ENCODE data around the gene CSE1L.
"Not testable (repeated sequence)": the region's sequence is repeated elsewhere in the genome, so short reads cannot be mapped to it uniquely, and the experiment has no call there.

Gene CSE1L

GRCh38 chr20:49103019-49103418 is 56.9 kb downstream of the CSE1L start:
- Histone ChIP-seq H3K4me1 (ENCODE audit: control insufficient read depth, insufficient read depth, low read length) (no peaks in the 10 kb centered on the region), H3K27ac (ENCODE audit: low read length) (no peak overlapping the region), H3K9me3 (ENCODE audit: control insufficient read depth, insufficient read depth, low read length) (no peaks in the 10 kb centered on the region), H3K4me3 (ENCODE audit: low read length) (no peak overlapping the region), H3K27me3 (ENCODE audit: control insufficient read depth, insufficient read depth, low read length) (no peaks in the 10 kb centered on the region), H3K36me3 (ENCODE audit: control insufficient read depth, insufficient read depth, low read length) (peaks cover 23% of the 10 kb centered on the region; the same call in 1 of the 2 replicates)
- no CpG with 5 or more reads among the region's 4 CpGs for WGBS (ENCODE audit: insufficient coverage, insufficient read length)
- DNase-seq (ENCODE audit: low read depth, low spot score), result no peak

GRCh38 chr20:49103647-49104364 is 57.7 kb downstream of the CSE1L start:
- H3K4me3 ChIP-seq (ENCODE audit: low read length), result no peak overlapping the region
- peaks cover 22% of the 10 kb centered on the region; the same call in 1 of the 2 replicates for H3K36me3 ChIP-seq (ENCODE audit: control insufficient read depth, insufficient read depth, low read length)
- H3K4me1 ChIP-seq (ENCODE audit: control insufficient read depth, insufficient read depth, low read length), result no peaks in the 10 kb centered on the region
- DNase-seq (ENCODE audit: low read depth, low spot score), result no peak
- no CpG with 5 or more reads among the region's 7 CpGs for WGBS (ENCODE audit: insufficient coverage, insufficient read length)
- H3K27ac ChIP-seq (ENCODE audit: low read length), result no peak overlapping the region
- H3K9me3 ChIP-seq (ENCODE audit: control insufficient read depth, insufficient read depth, low read length), result no peaks in the 10 kb centered on the region
- no peaks in the 10 kb centered on the region for H3K27me3 ChIP-seq (ENCODE audit: control insufficient read depth, insufficient read depth, low read length)

GRCh38 chr20:49104365-49104648 is 58.2 kb downstream of the CSE1L start:
- WGBS (ENCODE audit: insufficient coverage, insufficient read length), result no CpG with 5 or more reads among the region's 3 CpGs
- no peak for DNase-seq (ENCODE audit: low read depth, low spot score)
- Histone ChIP-seq H3K9me3 (ENCODE audit: control insufficient read depth, insufficient read depth, low read length) (no peaks in the 10 kb centered on the region), H3K36me3 (ENCODE audit: control insufficient read depth, insufficient read depth, low read length) (peaks cover 18% of the 10 kb centered on the region; the same call in 1 of the 2 replicates), H3K27ac (ENCODE audit: low read length) (no peak overlapping the region), H3K4me1 (ENCODE audit: control insufficient read depth, insufficient read depth, low read length) (no peaks in the 10 kb centered on the region), H3K4me3 (ENCODE audit: low read length) (no peak overlapping the region), H3K27me3 (ENCODE audit: control insufficient read depth, insufficient read depth, low read length) (no peaks in the 10 kb centered on the region)

- peaks cover 18% of the 10 kb centered on the region; the same call in 1 of the 2 replicates for H3K36me3 ChIP-seq (ENCODE audit: control insufficient read depth, insufficient read depth, low read length)
- not testable (repeated sequence) for H3K4me1 ChIP-seq (ENCODE audit: control insufficient read depth, insufficient read depth, low read length); DNase-seq (ENCODE audit: low read depth, low spot score); H3K9me3 ChIP-seq (ENCODE audit: control insufficient read depth, insufficient read depth, low read length); H3K27me3 ChIP-seq (ENCODE audit: control insufficient read depth, insufficient read depth, low read length); H3K27ac ChIP-seq (ENCODE audit: low read length); H3K4me3 ChIP-seq (ENCODE audit: low read length)
- WGBS (ENCODE audit: insufficient coverage, insufficient read length), result no CpG with 5 or more reads among the region's 11 CpGs
Observed at GRCh38 chr20:49104979-49105547, 59.0 kb downstream of the CSE1L start.

GRCh38 chr20:49106328-49106727 is 60.2 kb downstream of the CSE1L start:
- WGBS (ENCODE audit: insufficient coverage, insufficient read length), result no CpG with 5 or more reads among the region's 6 CpGs
- H3K9me3 ChIP-seq (ENCODE audit: control insufficient read depth, insufficient read depth, low read length), result no peaks in the 10 kb centered on the region
- no peak for DNase-seq (ENCODE audit: low read depth, low spot score)
- H3K27ac ChIP-seq (ENCODE audit: low read length), result no peak overlapping the region
- no peaks in the 10 kb centered on the region for H3K4me1 ChIP-seq (ENCODE audit: control insufficient read depth, insufficient read depth, low read length)
- no peak overlapping the region for H3K4me3 ChIP-seq (ENCODE audit: low read length)
- H3K36me3 ChIP-seq (ENCODE audit: control insufficient read depth, insufficient read depth, low read length), result peaks cover 10% of the 10 kb centered on the region; the same call in 1 of the 2 replicates
- no peaks in the 10 kb centered on the region for H3K27me3 ChIP-seq (ENCODE audit: control insufficient read depth, insufficient read depth, low read length)

GRCh38 chr20:49110767-49111694 is 64.9 kb downstream of the CSE1L start:
- Histone ChIP-seq H3K27me3 (ENCODE audit: control insufficient read depth, insufficient read depth, low read length) (no peaks in the 10 kb centered on the region), H3K27ac (ENCODE audit: low read length) (no peak overlapping the region), H3K4me1 (ENCODE audit: control insufficient read depth, insufficient read depth, low read length) (no peaks in the 10 kb centered on the region), H3K9me3 (ENCODE audit: control insufficient read depth, insufficient read depth, low read length) (no peaks in the 10 kb centered on the region), H3K4me3 (ENCODE audit: low read length) (no peak overlapping the region), H3K36me3 (ENCODE audit: control insufficient read depth, insufficient read depth, low read length) (peaks cover 11% of the 10 kb centered on the region)
- no peak for DNase-seq (ENCODE audit: low read depth, low spot score)
- WGBS (ENCODE audit: insufficient coverage, insufficient read length), result no CpG with 5 or more reads among the region's 6 CpGs

- Histone ChIP-seq H3K4me3 (ENCODE audit: low read length) (no peak overlapping the region), H3K36me3 (ENCODE audit: control insufficient read depth, insufficient read depth, low read length) (peaks cover 17% of the 10 kb centered on the region), H3K9me3 (ENCODE audit: control insufficient read depth, insufficient read depth, low read length) (no peaks in the 10 kb centered on the region), H3K27ac (ENCODE audit: low read length) (no peak overlapping the region), H3K4me1 (ENCODE audit: control insufficient read depth, insufficient read depth, low read length) (no peaks in the 10 kb centered on the region), H3K27me3 (ENCODE audit: control insufficient read depth, insufficient read depth, low read length) (no peaks in the 10 kb centered on the region)
- no CpG with 5 or more reads among the region's 15 CpGs for WGBS (ENCODE audit: insufficient coverage, insufficient read length)
- no peak for DNase-seq (ENCODE audit: low read depth, low spot score)
Observed at GRCh38 chr20:49112596-49113274, 66.6 kb downstream of the CSE1L start.

- Histone ChIP-seq H3K4me3 (ENCODE audit: low read length) (no peak overlapping the region), H3K27ac (ENCODE audit: low read length) (no peak overlapping the region), H3K27me3 (ENCODE audit: control insufficient read depth, insufficient read depth, low read length) (no peaks in the 10 kb centered on the region), H3K36me3 (ENCODE audit: control insufficient read depth, insufficient read depth, low read length) (peaks cover 25% of the 10 kb centered on the region), H3K4me1 (ENCODE audit: control insufficient read depth, insufficient read depth, low read length) (no peaks in the 10 kb centered on the region), H3K9me3 (ENCODE audit: control insufficient read depth, insufficient read depth, low read length) (no peaks in the 10 kb centered on the region)
- WGBS (ENCODE audit: insufficient coverage, insufficient read length), result no CpG with 5 or more reads among the region's 7 CpGs
- DNase-seq (ENCODE audit: low read depth, low spot score), result no peak
Observed at GRCh38 chr20:49115564-49115963, 69.5 kb downstream of the CSE1L start.

- no peaks in the 10 kb centered on the region for H3K9me3 ChIP-seq (ENCODE audit: control insufficient read depth, insufficient read depth, low read length)
- H3K27me3 ChIP-seq (ENCODE audit: control insufficient read depth, insufficient read depth, low read length), result no peaks in the 10 kb centered on the region
- H3K36me3 ChIP-seq (ENCODE audit: control insufficient read depth, insufficient read depth, low read length), result peaks cover 28% of the 10 kb centered on the region
- H3K27ac ChIP-seq (ENCODE audit: low read length), result no peak overlapping the region
- WGBS (ENCODE audit: insufficient coverage, insufficient read length), result no CpG with 5 or more reads among the region's 3 CpGs
- H3K4me3 ChIP-seq (ENCODE audit: low read length), result no peak overlapping the region
- DNase-seq (ENCODE audit: low read depth, low spot score), result no peak
- no peaks in the 10 kb centered on the region for H3K4me1 ChIP-seq (ENCODE audit: control insufficient read depth, insufficient read depth, low read length)
Observed at GRCh38 chr20:49118307-49118706, 72.2 kb downstream of the CSE1L start.

GRCh38 chr20:49119988-49120387 is 73.9 kb downstream of the CSE1L start:
- H3K36me3 ChIP-seq (ENCODE audit: control insufficient read depth, insufficient read depth, low read length), result peaks cover 21% of the 10 kb centered on the region

More at GRCh38 chr20:49119988-49120387, 73.9 kb downstream of the CSE1L start:
- Histone ChIP-seq H3K27ac (ENCODE audit: low read length) (no peak overlapping the region), H3K4me3 (ENCODE audit: low read length) (no peak overlapping the region), H3K9me3 (ENCODE audit: control insufficient read depth, insufficient read depth, low read length) (no peaks in the 10 kb centered on the region), H3K27me3 (ENCODE audit: control insufficient read depth, insufficient read depth, low read length) (no peaks in the 10 kb centered on the region), H3K4me1 (ENCODE audit: control insufficient read depth, insufficient read depth, low read length) (no peaks in the 10 kb centered on the region)
- no peak for DNase-seq (ENCODE audit: low read depth, low spot score)
- no CpG with 5 or more reads among the region's 7 CpGs for WGBS (ENCODE audit: insufficient coverage, insufficient read length)

Data from iPS DF 6.9 (cell line).